ENCODE measurements around the gene ZPLD1. TPM values are rescaled to one million over a fixed set of nuclear protein-coding genes. Genes with fewer than 3 reads are reported as not detected.

The ZPLD1 gene
- total RNA-seq, 1 experiment from 2014 or later: not detected

DNA sequence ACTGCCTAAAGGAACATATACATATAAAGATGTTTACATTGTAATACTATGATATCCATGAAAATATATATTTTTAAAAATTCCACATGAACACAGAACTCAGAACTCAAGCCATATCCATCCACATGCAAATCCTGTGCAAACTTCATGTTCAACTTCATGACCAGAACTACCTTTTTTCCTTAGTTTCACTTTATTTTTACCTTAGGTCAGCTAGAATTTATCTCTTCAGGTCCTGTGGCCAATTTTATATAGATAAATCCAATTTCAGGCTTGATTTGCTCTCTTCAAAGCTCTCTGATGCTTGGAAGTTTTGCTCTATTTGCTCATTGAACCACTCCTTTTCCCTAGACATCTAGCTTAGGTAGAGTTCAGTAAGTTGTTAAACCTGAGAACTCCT, 38.8 kb downstream of the ZPLD1 start:
- H3K27me3 ChIP-seq (ENCODE audit: insufficient read depth, low read length): no peaks in the 10 kb centered on the region
- no peak overlapping the region for H3K4me3 Mint-ChIP-seq
- no peak overlapping the region for H3K9ac ChIP-seq (ENCODE audit: extremely low read depth, insufficient read length, low read length)
- H3T11ph ChIP-seq (ENCODE audit: low read length): no peak overlapping the region
- H3K27me3 Mint-ChIP-seq (ENCODE audit: low read depth): no peaks in the 10 kb centered on the region
- no peaks in the 10 kb centered on the region for H3K79me2 ChIP-seq (ENCODE audit: insufficient read depth, low read length)
- H3K56ac ChIP-seq (ENCODE audit: insufficient read length, low read depth, low read length): no peak overlapping the region
- H2BK20ac ChIP-seq (ENCODE audit: low read depth, low read length, poor library complexity, severe bottlenecking): no peak overlapping the region
- no peaks in the 10 kb centered on the region; a peak in 1 of 5 replicates for H3K9me3 Mint-ChIP-seq
- H2BK120ac ChIP-seq (ENCODE audit: low read depth, low read length, poor library complexity, severe bottlenecking): no peak overlapping the region
- H3K36me3 Mint-ChIP-seq (ENCODE audit: insufficient read depth in 1 of 3, low read depth in 3 of 3): no peaks in the 10 kb centered on the region; a peak in 1 of 7 replicates
- no peaks in the 10 kb centered on the region for H3K79me1 ChIP-seq (ENCODE audit: insufficient read depth, low read depth, low read length, poor library complexity, severe bottlenecking)
- peaks cover 2 to 6% of the 10 kb centered on the region in 2 experiments; a peak in 1 of 4 replicates for H3K4me1 Mint-ChIP-seq
- DNase-seq: no peak
- no peak overlapping the region for H2BK5ac ChIP-seq (ENCODE audit: insufficient read length, low read length)
- no peak overlapping the region for H2BK15ac ChIP-seq (ENCODE audit: low read depth, low read length)
- TF ChIP-seq, protein P1, sequence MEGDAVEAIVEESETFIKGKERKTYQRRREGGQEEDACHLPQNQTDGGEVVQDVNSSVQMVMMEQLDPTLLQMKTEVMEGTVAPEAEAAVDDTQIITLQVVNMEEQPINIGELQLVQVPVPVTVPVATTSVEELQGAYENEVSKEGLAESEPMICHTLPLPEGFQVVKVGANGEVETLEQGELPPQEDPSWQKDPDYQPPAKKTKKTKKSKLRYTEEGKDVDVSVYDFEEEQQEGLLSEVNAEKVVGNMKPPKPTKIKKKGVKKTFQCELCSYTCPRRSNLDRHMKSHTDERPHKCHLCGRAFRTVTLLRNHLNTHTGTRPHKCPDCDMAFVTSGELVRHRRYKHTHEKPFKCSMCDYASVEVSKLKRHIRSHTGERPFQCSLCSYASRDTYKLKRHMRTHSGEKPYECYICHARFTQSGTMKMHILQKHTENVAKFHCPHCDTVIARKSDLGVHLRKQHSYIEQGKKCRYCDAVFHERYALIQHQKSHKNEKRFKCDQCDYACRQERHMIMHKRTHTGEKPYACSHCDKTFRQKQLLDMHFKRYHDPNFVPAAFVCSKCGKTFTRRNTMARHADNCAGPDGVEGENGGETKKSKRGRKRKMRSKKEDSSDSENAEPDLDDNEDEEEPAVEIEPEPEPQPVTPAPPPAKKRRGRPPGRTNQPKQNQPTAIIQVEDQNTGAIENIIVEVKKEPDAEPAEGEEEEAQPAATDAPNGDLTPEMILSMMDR (conservative IDR thresholded peaks at IDR 0.05): no peak
- H3K27ac ChIP-seq (ENCODE audit: insufficient read length, low read depth, low read length): no peak overlapping the region
- no peak overlapping the region for H3K18ac ChIP-seq (ENCODE audit: insufficient read length, low read depth, low read length)
- no peak overlapping the region for H3K4ac ChIP-seq (ENCODE audit: low read depth, low read length)
- no peak overlapping the region for H3K4me2 ChIP-seq (ENCODE audit: insufficient read depth, insufficient read length, low read length)
- no peaks in the 10 kb centered on the region for H3K23me2 ChIP-seq (ENCODE audit: insufficient read length, low read depth, low read length, poor library complexity, severe bottlenecking)
- H2AK5ac ChIP-seq (ENCODE audit: insufficient read length, low read length): no peak overlapping the region
- H4K20me1 ChIP-seq (ENCODE audit: control insufficient read depth, insufficient read depth, insufficient read length): no peaks in the 10 kb centered on the region
- no peak overlapping the region for H4K8ac ChIP-seq (replicated peaks; ENCODE audit: insufficient read length, low read depth, low read length)
- no peaks in the 10 kb centered on the region for H3K9me3 ChIP-seq (ENCODE audit: control insufficient read depth, low read depth, low read length)
- no peaks in the 10 kb centered on the region for H3K4me1 ChIP-seq (ENCODE audit: insufficient read depth, low read length)
- no peak overlapping the region for H2AFZ ChIP-seq (ENCODE audit: low read length)
- no peak overlapping the region for H2BK12ac ChIP-seq (ENCODE audit: insufficient read length, low read depth, low read length)
- H4K5ac ChIP-seq (ENCODE audit: insufficient read length, low read depth, low read length): no peak overlapping the region
- no peak overlapping the region for H3K14ac ChIP-seq (ENCODE audit: insufficient read depth, low read length)
- H3K27ac Mint-ChIP-seq: no peak overlapping the region
- no peak overlapping the region for H4K91ac ChIP-seq (ENCODE audit: insufficient read length, low read depth, low read length)
- no peak overlapping the region for H3K23ac ChIP-seq (ENCODE audit: insufficient read length, low read depth, low read length)

All from H9 (cell line).